K562 (cell line): ENCODE results near the gene MRNIP. TPM values are rescaled to one million over a fixed set of nuclear protein-coding genes. Genes with fewer than 3 reads are reported as not detected.
A peak's percentile ranks its signal among the peaks of the same experiment; 100 is the strongest.

Experiments
- ATF4 ChIP-seq: fragments of 450-650 bp; formaldehyde crosslinking; IDR thresholded peaks from 2 replicates; pipeline ENCODE4 v1.4.0; 2022; ENCODE audit warnings: mild to moderate bottlenecking, moderate library complexity
- ELF1 ChIP-seq: fragments of 200-800 bp; sonication (Bioruptor generic); IDR thresholded peaks from 2 replicates; pipeline ENCODE4 v1.6.1; 2016; ENCODE audit warnings: missing genetic modification characterization, missing compliant biosample characterization
- EP300 ChIP-seq: IDR thresholded peaks from 2 replicates; pipeline ENCODE4 v1.6.1; 2012; ENCODE audit warnings: low read length, improper control_type of control experiment
- GMEB1 ChIP-seq: fragments of 250-450 bp; sonication (Bioruptor Pico); IDR thresholded peaks from 2 replicates; pipeline ENCODE4 v1.4.0; 2020; ENCODE audit warnings: mild to moderate bottlenecking
- HNRNPLL ChIP-seq: fragments of 200-400 bp; formaldehyde crosslinking; IDR thresholded peaks from 2 replicates; pipeline ENCODE4 v1.6.1; 2017; ENCODE audit warnings: low read length, low read depth, mild to moderate bottlenecking; ENCODE audit not compliant: poor library complexity, severe bottlenecking
- L3MBTL2 ChIP-seq: fragments of 450-650 bp; IDR thresholded peaks from 2 replicates; pipeline ENCODE4 v1.6.1; 2016; ENCODE audit warnings: mild to moderate bottlenecking, moderate library complexity
- MEF2A ChIP-seq: IDR thresholded peaks from 2 replicates; pipeline ENCODE4 v1.6.1; 2011; ENCODE audit warnings: low read depth, mild to moderate bottlenecking, low read length, moderate library complexity; ENCODE audit not compliant: control insufficient read depth
- MYC ChIP-seq, 2 experiments: fragments of 250-450 bp in 1 of 2; sonication (Bioruptor Pico) in 1 of 2; IDR thresholded peaks; 2 replicates each; pipeline versions ENCODE4 v1.5.1 to v1.6.1; 2012 to 2021; ENCODE audit warnings: low read depth in 2 of 2, borderline replicate concordance in 1 of 2, improper control_type of control experiment in 1 of 2, low read length in 1 of 2, mild to moderate bottlenecking in 1 of 2, moderate library complexity in 1 of 2
- PTRF ChIP-seq: fragments of 450-650 bp; IDR thresholded peaks from 2 replicates; pipeline ENCODE4 v1.6.1; 2016; ENCODE audit warnings: mild to moderate bottlenecking, missing genetic modification characterization, missing compliant biosample characterization
- TBP ChIP-seq: optimal IDR thresholded peaks from 2 replicates; pipeline ENCODE3; 2011; ENCODE audit warnings: low read depth, low read length, improper control_type of control experiment
- THRB ChIP-seq: fragments of 450-650 bp; formaldehyde crosslinking; conservative IDR thresholded peaks from 2 replicates; pipeline ENCODE4 v1.4.0; 2022; ENCODE audit warnings: mild to moderate bottlenecking, missing genetic modification characterization
- TOE1 ChIP-seq, 2 experiments: fragments of 450-650 bp in 1 of 2; sonication (generic) in 1 of 2; formaldehyde crosslinking in 1 of 2; IDR thresholded peaks; 2 replicates each; pipeline versions ENCODE4 v1.7.1 to v1.8.0; 2016 to 2022; ENCODE audit warnings: borderline replicate concordance in 2 of 2, mild to moderate bottlenecking in 2 of 2, antibody characterized with exemption in 1 of 2, inconsistent platforms in 1 of 2, low read depth in 1 of 2, missing genetic modification reagents in 1 of 2, moderate library complexity in 1 of 2
- ZNF398 ChIP-seq: fragments of 250-450 bp; sonication (Bioruptor Pico); IDR thresholded peaks from 2 replicates; pipeline ENCODE4 v1.8.0; 2021; ENCODE audit warnings: moderate library complexity, mild to moderate bottlenecking, inconsistent platforms
- ZNF41 ChIP-seq: fragments of 250-450 bp; sonication (Bioruptor Pico); conservative IDR thresholded peaks from 2 replicates; pipeline ENCODE4 v1.4.0; 2020; ENCODE audit warnings: mild to moderate bottlenecking
- ZNF518B ChIP-seq: fragments of 250-450 bp; sonication (Bioruptor Pico); IDR thresholded peaks from 2 replicates; pipeline ENCODE4 v1.5.0; 2021; ENCODE audit warnings: mild to moderate bottlenecking, moderate library complexity
- polyA plus RNA-seq, 8 experiments: library from polyadenylated mRNA; depleted of rRNA in 4 of 8; stranded (reverse) in 5 of 8; unstranded in 3 of 8; fragments of >200 nt; fragmentation: Nextera tagmentation in 2 of 8; fragmentation: Illumina TruSeq in 1 of 8; extraction: Ambion mirVana in 2 of 8; extraction: Trizol in 1 of 8; gene quantifications; 2 replicates each; pipeline versions ENCODE4 v1.2.1 to v1.2.3, GENCODE V29; 2011 to 2014; ENCODE audit warnings: inconsistent platforms in 1 of 8, missing spikeins in 1 of 8
- total RNA-seq, 7 experiments: library from RNA; depleted of rRNA in 6 of 7; stranded (reverse); fragments of >200 nt in 6 of 7; fragmentation: Illumina TruSeq in 2 of 7; extraction: Trizol in 2 of 7; gene quantifications; 2 replicates each; pipeline versions ENCODE4 v1.2.1 to v1.2.3, GENCODE V29; 2011 to 2021; ENCODE audit warnings: low replicate concordance in 1 of 7

MRNIP gene
- total and polyA plus RNA-seq, 9 of the 15 experiments (the other 6 are each of a cell fraction or from before 2014, with no cell fraction given) = 3.6 to 39.0 (median 16.8) TPM

- peak; percentile 88 for TF ChIP-seq GMEB1 (CRISPR knock-in tag)
- TF ChIP-seq MEF2A = no peak
- no peak for TF ChIP-seq ZNF518B (CRISPR knock-in tag)
- TF ChIP-seq TBP = no peak
- TF ChIP-seq ATF4 = no peak
- peak; percentile 91 for TF ChIP-seq HNRNPLL
- no peak for TF ChIP-seq TOE1 (IDR thresholded peaks at IDR 0.05; ENCODE audit: borderline replicate concordance)
- no peak for TF ChIP-seq TOE1 (CRISPR knock-in tag; IDR thresholded peaks at IDR 0.05; ENCODE audit: borderline replicate concordance, low read depth)
- no peak for TF ChIP-seq PTRF
- no peak for TF ChIP-seq ZNF398 (CRISPR knock-in tag)
- TF ChIP-seq THRB = no peak
- TF ChIP-seq L3MBTL2 = peak; percentile 72
- peak; percentile 89 for TF ChIP-seq ELF1 (tag)
- TF ChIP-seq ZNF41 (CRISPR knock-in tag) = no peak
- peak; percentile 55 for TF ChIP-seq MYC (IDR thresholded peaks at IDR 0.05; ENCODE audit: low read depth, low read length)
- TF ChIP-seq MYC (CRISPR knock-in tag; IDR thresholded peaks at IDR 0.05; ENCODE audit: borderline replicate concordance, low read depth) = no peak
- TF ChIP-seq EP300 = no peak
These were observed 49.1 kb upstream of the MRNIP start, which contains the start of gene TBC1D9B (continued) for GRCh38 chr5:179907556-179908324.
